ENCODE data around the gene CYP11A1.

Gene CYP11A1

DNA sequence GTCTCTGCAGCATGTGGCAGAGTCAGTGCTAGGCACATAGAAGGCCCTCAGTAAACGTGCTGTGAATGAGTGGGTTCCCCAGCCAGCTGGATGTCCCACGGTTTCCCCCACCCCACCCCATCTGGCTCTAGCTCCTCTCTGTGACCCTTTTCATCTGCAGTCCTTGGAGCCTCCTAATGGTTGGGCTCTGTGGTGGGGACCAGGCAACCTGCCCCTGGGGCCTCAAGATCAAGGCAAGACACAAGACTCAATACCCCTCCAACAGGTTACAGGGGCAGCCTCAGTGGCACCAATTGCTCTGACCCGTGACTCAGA, 17.1 kb upstream of the CYP11A1 start:
- TF ChIP-seq, protein P1, sequence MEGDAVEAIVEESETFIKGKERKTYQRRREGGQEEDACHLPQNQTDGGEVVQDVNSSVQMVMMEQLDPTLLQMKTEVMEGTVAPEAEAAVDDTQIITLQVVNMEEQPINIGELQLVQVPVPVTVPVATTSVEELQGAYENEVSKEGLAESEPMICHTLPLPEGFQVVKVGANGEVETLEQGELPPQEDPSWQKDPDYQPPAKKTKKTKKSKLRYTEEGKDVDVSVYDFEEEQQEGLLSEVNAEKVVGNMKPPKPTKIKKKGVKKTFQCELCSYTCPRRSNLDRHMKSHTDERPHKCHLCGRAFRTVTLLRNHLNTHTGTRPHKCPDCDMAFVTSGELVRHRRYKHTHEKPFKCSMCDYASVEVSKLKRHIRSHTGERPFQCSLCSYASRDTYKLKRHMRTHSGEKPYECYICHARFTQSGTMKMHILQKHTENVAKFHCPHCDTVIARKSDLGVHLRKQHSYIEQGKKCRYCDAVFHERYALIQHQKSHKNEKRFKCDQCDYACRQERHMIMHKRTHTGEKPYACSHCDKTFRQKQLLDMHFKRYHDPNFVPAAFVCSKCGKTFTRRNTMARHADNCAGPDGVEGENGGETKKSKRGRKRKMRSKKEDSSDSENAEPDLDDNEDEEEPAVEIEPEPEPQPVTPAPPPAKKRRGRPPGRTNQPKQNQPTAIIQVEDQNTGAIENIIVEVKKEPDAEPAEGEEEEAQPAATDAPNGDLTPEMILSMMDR (IDR thresholded peaks at IDR 0.05; ENCODE audit: low read length): no peak
- TF ChIP-seq EZH2 (optimal IDR thresholded peaks at IDR 0.05; ENCODE audit: low read depth, low read length) (no peak), EZH2phosphoT487 (IDR thresholded peaks at IDR 0.05; ENCODE audit: low read length) (no peak)
- Histone ChIP-seq H4K20me1 (ENCODE audit: insufficient read depth, low read length) (no peaks in the 10 kb centered on the region), H3K4me2 (ENCODE audit: low read depth, low read length) (peak overlapping the region; percentile 72), H3K27me3 (replicated peaks; ENCODE audit: insufficient read depth, low read length) (no peaks in the 10 kb centered on the region), H3K9me2 (replicated peaks; ENCODE audit: insufficient read depth, low read length) (no peaks in the 10 kb centered on the region), H3K9ac (ENCODE audit: low read length) (peak overlapping the region; percentile 86), H3K4me3 (ENCODE audit: low read length) (peak overlapping the region; percentile 21; the same call in 1 of the 2 replicates), H3K27ac (ENCODE audit: low read length) (peak overlapping the region; percentile 99), H3K79me2 (ENCODE audit: low read length) (no peaks in the 10 kb centered on the region), H3K4me1 (ENCODE audit: low read length) (peaks cover 44% of the 10 kb centered on the region), H3K36me3 (replicated peaks; ENCODE audit: insufficient read depth, low read length) (no peaks in the 10 kb centered on the region), H3F3A (ENCODE audit: insufficient read depth, low read length) (peaks cover 24% of the 10 kb centered on the region), H3K9me3 (replicated peaks; ENCODE audit: insufficient read depth, low read length) (no peaks in the 10 kb centered on the region), H2AFZ (ENCODE audit: low read length) (peak overlapping the region; percentile 46; the same call in 1 of the 2 replicates)
- DNase-seq: no peak

DNA sequence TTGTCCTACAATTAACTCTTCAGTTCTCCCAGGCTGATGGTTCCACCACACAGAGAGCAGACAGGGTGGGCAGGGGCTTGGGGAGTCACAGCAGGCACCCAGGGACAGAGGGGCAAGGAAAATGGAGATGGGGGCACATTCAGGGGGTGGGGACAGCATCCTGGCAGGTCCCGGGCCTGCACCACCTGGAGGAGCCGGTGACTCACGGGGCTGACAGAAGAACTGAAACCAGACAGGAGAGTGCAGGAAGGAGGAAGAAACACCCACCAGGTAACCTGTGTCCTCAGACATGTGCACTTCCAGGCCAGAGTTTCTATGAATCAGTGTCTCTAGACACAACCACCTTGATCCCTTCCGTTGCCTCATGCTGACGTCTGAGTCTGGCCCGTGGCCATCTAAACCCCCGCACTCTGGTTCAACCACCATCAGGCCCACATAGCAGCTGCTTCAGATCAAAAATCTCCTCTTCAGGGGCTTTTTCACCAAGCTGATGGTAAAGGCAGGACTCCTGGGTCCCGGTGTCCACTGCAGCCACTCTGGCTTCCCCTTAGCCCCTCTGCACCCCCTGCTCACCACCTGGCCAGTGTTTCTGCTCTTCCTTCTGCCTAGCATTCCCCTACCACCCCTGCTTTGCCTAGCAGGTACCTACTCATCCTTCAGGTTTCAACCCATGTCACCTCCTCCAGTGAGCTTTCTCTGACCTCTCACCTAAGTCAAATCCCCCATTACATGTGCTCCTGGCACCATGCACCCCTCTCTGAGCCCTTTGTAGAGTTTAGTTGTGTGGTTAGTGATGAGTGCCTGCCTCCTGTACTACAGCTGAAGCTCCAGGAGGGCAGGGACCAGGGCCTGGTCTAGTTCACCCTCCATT, 16.5 kb upstream of the CYP11A1 start:
- peak; percentile 89 for DNase-seq
- TF ChIP-seq, protein P1 (IDR thresholded peaks at IDR 0.05; ENCODE audit: low read length): no peak
- TF ChIP-seq EZH2phosphoT487 (IDR thresholded peaks at IDR 0.05; ENCODE audit: low read length): no peak
- no peak for TF ChIP-seq EZH2 (optimal IDR thresholded peaks at IDR 0.05; ENCODE audit: low read depth, low read length)
- H3K4me3 ChIP-seq (ENCODE audit: low read length): peak overlapping the region; percentile 21; the same call in 1 of the 2 replicates
- no peaks in the 10 kb centered on the region for H3K9me2 ChIP-seq (replicated peaks; ENCODE audit: insufficient read depth, low read length)
- peak overlapping the region; percentile 46 for H2AFZ ChIP-seq (ENCODE audit: low read length)
- H3K36me3 ChIP-seq (replicated peaks; ENCODE audit: insufficient read depth, low read length): no peaks in the 10 kb centered on the region
- H3K27me3 ChIP-seq (replicated peaks; ENCODE audit: insufficient read depth, low read length): no peaks in the 10 kb centered on the region
- peaks cover 44% of the 10 kb centered on the region for H3K4me1 ChIP-seq (ENCODE audit: low read length)
- peak overlapping the region; percentile 86 for H3K9ac ChIP-seq (ENCODE audit: low read length)
- H4K20me1 ChIP-seq (ENCODE audit: insufficient read depth, low read length): no peaks in the 10 kb centered on the region
- peak overlapping the region; percentile 72 for H3K4me2 ChIP-seq (ENCODE audit: low read depth, low read length)
- H3K27ac ChIP-seq (ENCODE audit: low read length): peak overlapping the region; percentile 99
- peaks cover 24% of the 10 kb centered on the region for H3F3A ChIP-seq (ENCODE audit: insufficient read depth, low read length)
- no peaks in the 10 kb centered on the region for H3K79me2 ChIP-seq (ENCODE audit: low read length)
- H3K9me3 ChIP-seq (replicated peaks; ENCODE audit: insufficient read depth, low read length): no peaks in the 10 kb centered on the region

DNA sequence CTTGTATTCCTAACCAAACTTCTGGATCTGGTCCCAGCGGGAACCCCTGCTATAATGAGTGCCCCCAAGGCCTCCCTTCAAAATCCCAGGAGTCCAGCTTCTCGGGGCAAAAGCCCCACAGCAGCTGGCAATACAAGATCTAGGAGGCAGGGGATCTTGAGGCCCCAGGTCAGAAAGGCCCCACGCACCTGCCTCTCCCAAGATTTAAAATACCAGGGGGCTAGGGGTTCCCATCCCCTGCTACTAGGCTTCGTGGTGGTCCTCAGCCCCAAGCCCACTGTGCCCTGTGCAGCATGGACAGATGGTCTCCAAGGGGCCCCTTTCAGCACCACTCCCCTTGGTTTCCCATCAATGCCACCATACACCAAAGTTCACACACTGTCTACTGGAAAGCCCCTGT, 15.8 kb upstream of the CYP11A1 start:
- no peaks in the 10 kb centered on the region for H3K36me3 ChIP-seq (replicated peaks; ENCODE audit: insufficient read depth, low read length)
- no peaks in the 10 kb centered on the region for H3K9me3 ChIP-seq (replicated peaks; ENCODE audit: insufficient read depth, low read length)
- DNase-seq: no peak
- H3K27ac ChIP-seq (ENCODE audit: low read length): peak overlapping the region; percentile 99
- H3K9me2 ChIP-seq (replicated peaks; ENCODE audit: insufficient read depth, low read length): no peaks in the 10 kb centered on the region
- H3K4me2 ChIP-seq (ENCODE audit: low read depth, low read length): peak overlapping the region; percentile 72; the same call in 1 of the 2 replicates
- H3K79me2 ChIP-seq (ENCODE audit: low read length): no peaks in the 10 kb centered on the region
- peaks cover 44% of the 10 kb centered on the region for H3K4me1 ChIP-seq (ENCODE audit: low read length)
- TF ChIP-seq EZH2phosphoT487 (IDR thresholded peaks at IDR 0.05; ENCODE audit: low read length): no peak
- TF ChIP-seq, protein P1 (IDR thresholded peaks at IDR 0.05; ENCODE audit: low read length): no peak
- no peak for TF ChIP-seq EZH2 (optimal IDR thresholded peaks at IDR 0.05; ENCODE audit: low read depth, low read length)
- H2AFZ ChIP-seq (ENCODE audit: low read length): peak overlapping the region; percentile 8
- H3F3A ChIP-seq (ENCODE audit: insufficient read depth, low read length): peaks cover 24% of the 10 kb centered on the region
- H4K20me1 ChIP-seq (ENCODE audit: insufficient read depth, low read length): no peaks in the 10 kb centered on the region
- peak overlapping the region; percentile 86 for H3K9ac ChIP-seq (ENCODE audit: low read length)
- H3K27me3 ChIP-seq (replicated peaks; ENCODE audit: insufficient read depth, low read length): no peaks in the 10 kb centered on the region
- no peak overlapping the region for H3K4me3 ChIP-seq (ENCODE audit: low read length)

Data from MM.1S (cell line).